GM21390 (cell line): Measurements from ENCODE around the gene TASL.
"Not testable (repeated sequence)": the region's sequence is repeated elsewhere in the genome, so short reads cannot be mapped to it uniquely, and the experiment has no call there.

Experiments
- ATAC-seq: cut with Tn5 transposase; IDR thresholded peaks from one replicate; pipeline ENCODE4 v1.9.1; 2021; ENCODE audit not compliant: unreplicated experiment

Gene TASL, protein sequence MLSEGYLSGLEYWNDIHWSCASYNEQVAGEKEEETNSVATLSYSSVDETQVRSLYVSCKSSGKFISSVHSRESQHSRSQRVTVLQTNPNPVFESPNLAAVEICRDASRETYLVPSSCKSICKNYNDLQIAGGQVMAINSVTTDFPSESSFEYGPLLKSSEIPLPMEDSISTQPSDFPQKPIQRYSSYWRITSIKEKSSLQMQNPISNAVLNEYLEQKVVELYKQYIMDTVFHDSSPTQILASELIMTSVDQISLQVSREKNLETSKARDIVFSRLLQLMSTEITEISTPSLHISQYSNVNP

GRCh38 chrX:30577362-30577991 lies at the start of gene TASL:
Gene TASL, minus strand, starts transcription at chrX:30577766. Its CDS starts 17,411 bp downstream, at chrX:30560355.
- peak; percentile 71 for ATAC-seq

DNA sequence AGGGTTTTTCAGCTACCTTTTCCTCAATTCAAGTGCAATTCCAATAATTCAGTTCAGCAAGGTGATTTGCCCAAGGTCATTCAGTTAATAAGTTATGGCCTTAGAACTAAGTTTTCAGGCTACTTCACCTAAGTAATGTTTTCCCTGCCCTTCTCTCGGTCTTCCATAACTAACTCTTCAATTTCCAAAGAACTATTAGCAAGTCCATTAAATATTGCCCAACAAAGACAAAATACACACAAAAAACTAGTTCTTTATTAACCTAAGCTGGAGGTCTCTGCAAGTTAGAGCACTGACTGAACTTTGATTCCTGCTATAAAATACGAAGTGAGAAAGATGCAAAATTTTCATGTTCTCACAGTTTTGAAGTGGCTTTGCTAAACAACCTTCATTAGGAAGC lies 48.8 kb upstream of the TASL start:
- ATAC-seq, result no peak

- ATAC-seq, result no peak
Observed at GRCh38 chrX:30622361-30622760, 44.8 kb upstream of the TASL start.

DNA sequence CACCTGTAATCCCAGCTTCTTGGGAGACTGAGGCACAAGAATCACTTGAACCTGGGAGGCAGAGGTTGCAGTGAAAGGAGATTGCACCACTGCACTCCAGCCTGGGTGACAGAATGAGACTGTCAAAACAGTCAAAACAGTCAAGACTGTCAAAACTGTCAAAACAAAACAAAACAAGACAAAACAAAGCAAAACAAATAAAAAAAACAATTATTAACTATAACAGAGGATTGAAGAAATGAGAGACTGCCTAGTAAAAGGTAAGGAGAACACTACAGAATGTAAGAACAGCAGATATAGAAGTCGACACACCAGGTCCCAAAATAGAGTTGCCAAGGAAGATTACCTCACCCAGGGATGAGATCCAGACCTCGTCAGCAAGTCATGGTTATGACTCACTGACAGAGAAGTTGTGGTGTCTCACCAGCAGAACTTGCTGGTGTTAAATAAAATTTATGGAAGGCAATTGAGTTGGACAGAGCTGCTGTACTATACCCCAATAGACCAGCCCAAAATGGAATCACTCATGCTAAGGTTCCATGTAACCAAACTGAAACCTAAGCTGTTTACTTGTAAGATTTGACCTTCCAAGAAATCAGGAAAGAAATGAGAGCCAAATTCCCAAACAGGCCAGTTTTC lies 43.5 kb upstream of the TASL start:
- ATAC-seq, result no peak

GRCh38 chrX:30620125-30620524 lies 42.6 kb upstream of the TASL start:
- no peak for ATAC-seq

DNA sequence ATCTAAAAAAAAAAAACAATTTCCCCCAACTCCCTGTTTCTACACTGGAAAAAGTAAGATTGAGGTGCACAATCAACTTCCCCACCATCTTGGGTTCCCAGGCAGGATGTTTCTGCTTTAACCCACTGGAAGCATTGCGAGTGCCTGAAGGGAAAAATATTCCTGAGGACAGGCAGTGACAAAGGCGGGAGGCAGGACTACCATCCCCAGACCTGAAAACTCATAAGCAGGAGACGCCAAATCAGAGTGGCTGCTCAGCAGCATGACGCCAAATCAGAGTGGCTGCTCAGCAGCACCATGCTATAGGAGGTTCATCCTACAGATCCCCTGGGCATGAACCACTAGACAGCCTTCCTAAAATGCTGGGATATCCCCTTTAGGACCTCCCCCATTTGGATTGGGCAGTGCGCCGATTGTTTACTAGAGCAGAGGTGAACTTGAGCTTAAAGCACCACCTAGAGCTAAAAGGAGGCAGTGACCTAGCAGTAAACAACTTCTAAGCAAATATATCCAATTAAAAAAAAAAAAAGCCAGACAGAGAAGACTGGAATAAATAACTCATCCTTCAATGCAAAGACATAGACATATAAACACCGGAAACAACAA lies 40.7 kb upstream of the TASL start:
- ATAC-seq, result no peak

DNA sequence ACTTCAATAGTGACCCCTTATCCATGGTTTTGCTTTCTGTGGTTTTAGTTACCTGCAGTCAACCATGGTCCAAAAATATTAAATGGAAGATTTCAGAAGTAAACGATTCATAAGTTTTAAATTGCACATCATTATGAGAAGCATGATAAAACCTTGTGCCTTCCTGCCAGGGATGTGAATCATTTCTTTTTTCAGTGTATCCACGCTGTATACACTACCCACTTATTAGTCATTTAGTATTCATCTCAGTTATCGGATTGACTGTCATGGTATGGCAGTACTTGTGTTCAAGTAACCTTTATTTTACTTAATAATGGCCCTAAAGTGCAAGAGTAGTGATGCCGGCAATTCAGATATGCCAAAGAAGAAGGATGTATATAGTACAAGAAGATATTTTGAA lies 37.7 kb upstream of the TASL start:
- ATAC-seq, result no peak

GRCh38 chrX:30613721-30614120 lies 36.2 kb upstream of the TASL start:
- no peak for ATAC-seq

GRCh38 chrX:30612250-30612655 lies 34.7 kb upstream of the TASL start:
- no peak for ATAC-seq

GRCh38 chrX:30610026-30610425 lies 32.5 kb upstream of the TASL start:
- ATAC-seq, result no peak

DNA sequence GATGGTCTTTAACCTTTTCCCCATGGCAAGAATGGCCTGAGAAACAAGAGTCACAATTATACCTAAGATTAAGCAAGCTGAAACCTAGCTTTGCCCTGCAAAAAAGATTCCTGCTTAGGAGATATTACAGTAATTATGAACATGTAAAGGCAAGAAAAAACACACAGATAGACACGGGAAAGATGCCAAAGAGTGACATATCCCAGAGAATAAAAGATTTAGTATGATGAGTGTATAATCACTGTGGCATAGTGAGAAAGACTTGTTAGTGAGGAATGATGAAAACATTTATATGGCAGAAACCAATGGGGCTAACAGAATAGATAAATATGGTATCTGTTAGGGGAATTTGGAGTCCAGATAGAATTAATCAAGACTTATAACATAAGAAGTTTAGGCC lies 29.6 kb upstream of the TASL start:
- ATAC-seq, result no peak

GRCh38 chrX:30600269-30601176 lies 23.0 kb upstream of the TASL start:
- not testable (repeated sequence) for ATAC-seq

- ATAC-seq, result peak; percentile 78
Observed at GRCh38 chrX:30597216-30598012, 19.8 kb upstream of the TASL start.

DNA sequence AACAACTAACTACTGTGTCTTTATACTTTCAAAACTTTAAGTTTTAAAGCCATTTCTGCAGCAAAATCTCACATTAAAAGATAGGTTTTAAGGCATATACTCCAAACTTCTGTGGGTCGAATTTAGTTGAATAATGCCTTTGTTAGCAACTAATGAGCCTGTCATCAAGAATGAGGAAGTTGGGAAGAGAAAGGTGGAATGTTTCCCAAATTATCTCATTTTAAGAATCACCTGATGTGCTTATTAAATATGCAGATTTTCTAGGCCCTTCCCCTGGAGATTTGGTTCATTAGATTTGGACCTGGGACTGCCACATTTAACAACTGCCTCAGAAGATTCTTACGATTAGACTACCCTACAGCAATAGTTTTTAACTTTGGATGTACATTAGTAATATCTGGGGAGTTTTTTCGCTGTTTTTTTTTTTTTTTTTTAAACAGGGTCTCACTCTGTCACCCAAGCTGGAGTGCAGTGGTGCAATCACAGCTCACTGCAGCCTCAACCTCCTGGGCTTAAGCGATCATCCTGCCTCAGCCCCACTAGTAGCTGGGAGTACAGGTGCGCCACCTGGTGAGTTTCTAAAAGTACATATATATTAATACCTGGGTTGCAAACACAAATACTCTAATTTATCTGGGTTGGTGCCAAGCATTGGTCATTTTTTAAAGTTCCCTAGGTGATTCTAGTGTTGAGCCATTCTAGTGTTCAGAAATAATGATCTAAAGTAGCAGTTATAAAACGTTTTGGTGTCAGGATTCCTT lies 16.1 kb upstream of the TASL start:
- ATAC-seq, result peak; percentile 41

DNA sequence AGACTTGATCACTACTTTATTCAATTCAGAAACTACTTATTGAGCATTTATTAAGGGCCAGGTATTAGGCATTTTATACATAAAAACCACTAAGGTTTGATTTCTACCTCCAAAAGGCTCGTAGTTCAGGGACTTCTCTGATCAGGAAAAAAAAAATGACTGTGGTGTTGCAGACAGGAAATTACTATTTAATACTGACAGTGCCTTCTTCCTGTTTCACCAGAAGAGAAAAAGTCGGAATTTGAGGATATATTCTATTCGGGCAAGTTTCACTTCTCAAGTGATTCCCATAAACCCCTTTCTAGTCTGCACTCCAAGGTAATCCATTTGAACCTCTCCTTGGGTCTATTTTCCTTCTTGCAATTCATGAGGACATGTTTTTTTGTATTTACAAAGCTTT lies 15.3 kb upstream of the TASL start:
- ATAC-seq, result no peak

- no peak for ATAC-seq
Observed at GRCh38 chrX:30590368-30590767, 12.8 kb upstream of the TASL start.

DNA sequence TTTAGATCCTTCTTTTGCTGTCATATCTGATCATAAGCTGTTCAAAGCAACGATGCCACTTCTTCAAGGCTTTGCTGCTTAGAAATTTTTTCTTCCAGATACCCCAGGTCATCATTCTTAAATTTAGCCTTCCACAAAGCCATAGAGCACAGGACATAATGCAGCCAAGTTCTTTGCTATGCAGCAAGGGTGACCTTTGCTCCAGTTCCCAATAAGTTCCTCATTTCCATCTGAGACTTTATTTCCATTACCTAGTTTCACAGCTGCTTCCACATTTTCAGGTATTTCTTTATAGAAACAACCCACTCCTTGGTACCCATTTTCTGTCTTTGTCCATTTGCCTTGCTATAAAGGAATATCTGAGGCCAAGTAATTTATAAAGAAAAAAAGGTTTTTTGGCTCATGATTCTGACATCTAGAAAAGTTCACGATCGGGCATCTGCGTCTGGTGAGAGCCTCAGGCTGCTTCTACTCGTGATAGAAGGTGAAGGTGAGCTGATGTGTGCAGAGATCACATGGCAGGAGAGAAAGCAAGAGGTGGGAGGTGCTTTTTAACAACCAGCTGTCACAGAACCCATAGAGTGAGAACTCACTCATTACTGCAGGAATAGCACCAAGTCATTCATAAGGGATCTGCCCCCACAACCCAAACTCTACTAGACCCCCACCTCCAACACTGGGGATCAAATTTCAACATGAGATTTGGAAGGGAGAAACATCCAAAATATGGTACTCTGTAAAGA lies 11.8 kb upstream of the TASL start:
- ATAC-seq, result no peak

DNA sequence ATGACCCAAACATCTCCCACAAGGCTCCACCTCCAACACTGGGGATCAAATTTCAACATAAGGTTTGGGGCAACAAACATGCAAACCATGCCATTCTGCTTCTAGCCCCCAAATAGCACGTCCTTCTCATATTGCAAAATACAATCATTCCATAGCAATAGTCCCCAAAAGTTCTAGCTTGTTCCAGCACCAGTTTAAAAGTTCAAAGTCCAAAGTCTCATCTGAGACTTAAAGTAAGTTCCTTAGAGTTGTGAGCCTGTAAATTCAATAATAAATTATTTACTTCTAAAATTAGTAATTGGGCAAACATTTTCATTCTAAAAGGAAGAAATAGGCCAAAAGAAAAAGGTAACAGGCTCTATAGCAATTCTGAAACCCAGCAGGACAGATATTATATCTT lies 8.9 kb upstream of the TASL start:
- ATAC-seq, result no peak

- no peak for ATAC-seq
Observed at GRCh38 chrX:30582664-30583063, 5.1 kb upstream of the TASL start.
